GM21390 (cell line): ENCODE results near the gene CYBA.

Experiments used
- ATAC-seq: cut with Tn5 transposase; IDR thresholded peaks from one replicate; pipeline ENCODE4 v1.9.1; 2021; ENCODE audit not compliant: unreplicated experiment

The CYBA gene

GRCh38 chr16:88650749-88651275 is at the start of gene CYBA:
TSS of gene CYBA (minus strand) at chr16:88651053. CDS start at chr16:88651013, 40 bp downstream.
- ATAC-seq, result peak; percentile 68

- no peak for ATAC-seq
These were observed 49.4 kb upstream of the CYBA start for GRCh38 chr16:88700322-88700635.

- ATAC-seq, result no peak
These were observed 48.3 kb upstream of the CYBA start for GRCh38 chr16:88699180-88699579.

GRCh38 chr16:88698646-88699045 is 47.8 kb upstream of the CYBA start:
- ATAC-seq, result no peak

GRCh38 chr16:88697831-88698615 is 47.2 kb upstream of the CYBA start:
- no peak for ATAC-seq

- ATAC-seq, result no peak
These were observed 46.4 kb upstream of the CYBA start for GRCh38 chr16:88697116-88697830.

- ATAC-seq, result no peak
These were observed 45.6 kb upstream of the CYBA start for GRCh38 chr16:88696441-88696840.

- ATAC-seq, result no peak
These were observed 44.9 kb upstream of the CYBA start for GRCh38 chr16:88695753-88696152.

GRCh38 chr16:88695218-88695617 is 44.4 kb upstream of the CYBA start:
- no peak for ATAC-seq

- ATAC-seq, result no peak
These were observed 43.6 kb upstream of the CYBA start for GRCh38 chr16:88694221-88695087.

- ATAC-seq, result no peak
These were observed 42.7 kb upstream of the CYBA start for GRCh38 chr16:88693420-88694177.

- no peak for ATAC-seq
These were observed 42.0 kb upstream of the CYBA start for GRCh38 chr16:88692861-88693260.

- ATAC-seq, result no peak
These were observed 41.2 kb upstream of the CYBA start for GRCh38 chr16:88691924-88692560.

GRCh38 chr16:88691129-88691813 is 40.4 kb upstream of the CYBA start:
- ATAC-seq, result no peak

GRCh38 chr16:88690341-88691128 is 39.7 kb upstream of the CYBA start:
- ATAC-seq, result no peak

- ATAC-seq, result no peak
These were observed 37.3 kb upstream of the CYBA start for GRCh38 chr16:88688013-88688778.

- ATAC-seq, result no peak
These were observed 36.8 kb upstream of the CYBA start for GRCh38 chr16:88687676-88688012.

- no peak for ATAC-seq
These were observed 36.4 kb upstream of the CYBA start for GRCh38 chr16:88687254-88687576.
